Dermis blood vessel endothelial cell (primary cell): Measurements from ENCODE around the gene FAM167B. TPM values are rescaled to one million over a fixed set of nuclear protein-coding genes. Genes with fewer than 3 reads are reported as not detected.
A peak's percentile ranks its signal among the peaks of the same experiment; 100 is the strongest.
"Not testable (repeated sequence)": the region's sequence is repeated elsewhere in the genome, so short reads cannot be mapped to it uniquely, and the experiment has no call there.

Experiments used
- DNase-seq: peaks from one replicate; pipeline ENCODE4 v3.0.0; 2010
- total RNA-seq: library from RNA; depleted of rRNA; stranded (reverse); fragments of >200 nt; gene quantifications from 2 replicates; pipeline ENCODE4 v1.2.3, GENCODE V29; 2014

Gene FAM167B
- total RNA-seq, 1 donor from 2014 or later = 30.8 TPM

DNA sequence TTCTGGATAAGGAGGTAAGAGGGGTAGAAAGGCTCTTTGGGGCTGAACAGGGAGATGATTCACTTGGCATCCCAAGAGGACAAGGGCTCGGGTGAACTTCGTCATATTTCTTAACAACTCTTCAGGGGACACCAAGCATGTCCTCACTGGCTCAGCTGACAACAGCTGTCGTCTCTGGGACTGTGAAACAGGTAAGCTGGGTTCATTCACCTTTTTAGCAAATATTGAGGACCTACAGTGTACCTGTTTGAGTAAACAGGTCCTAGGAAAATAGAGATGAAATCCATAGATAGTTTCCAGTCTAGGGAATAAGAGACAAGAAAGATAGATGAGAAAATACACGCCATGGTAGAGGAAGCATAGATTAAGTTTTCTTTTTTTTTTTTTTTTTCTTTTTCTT, 22.7 kb upstream of the FAM167B start:
- DNase-seq = no peak

DNA sequence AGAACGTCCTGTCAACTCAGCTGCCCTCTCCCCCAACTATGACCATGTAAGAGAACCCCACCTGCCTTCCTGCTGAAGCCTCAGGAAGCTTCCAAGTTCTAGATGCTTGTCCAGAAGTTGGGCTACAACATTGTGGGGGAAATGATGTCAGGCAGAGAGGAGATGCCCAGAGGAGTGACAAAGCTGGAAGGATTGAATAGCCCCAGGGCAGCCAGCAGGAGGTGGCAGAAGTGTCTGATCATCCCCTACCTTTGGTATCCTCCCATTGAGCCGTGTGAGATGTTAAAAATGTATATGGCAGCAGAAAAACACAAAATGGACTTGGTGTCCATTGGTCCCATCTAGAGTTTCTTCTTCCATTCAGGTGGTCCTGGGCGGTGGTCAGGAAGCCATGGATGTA, 18.3 kb upstream of the FAM167B start:
- no peak for DNase-seq

DNA sequence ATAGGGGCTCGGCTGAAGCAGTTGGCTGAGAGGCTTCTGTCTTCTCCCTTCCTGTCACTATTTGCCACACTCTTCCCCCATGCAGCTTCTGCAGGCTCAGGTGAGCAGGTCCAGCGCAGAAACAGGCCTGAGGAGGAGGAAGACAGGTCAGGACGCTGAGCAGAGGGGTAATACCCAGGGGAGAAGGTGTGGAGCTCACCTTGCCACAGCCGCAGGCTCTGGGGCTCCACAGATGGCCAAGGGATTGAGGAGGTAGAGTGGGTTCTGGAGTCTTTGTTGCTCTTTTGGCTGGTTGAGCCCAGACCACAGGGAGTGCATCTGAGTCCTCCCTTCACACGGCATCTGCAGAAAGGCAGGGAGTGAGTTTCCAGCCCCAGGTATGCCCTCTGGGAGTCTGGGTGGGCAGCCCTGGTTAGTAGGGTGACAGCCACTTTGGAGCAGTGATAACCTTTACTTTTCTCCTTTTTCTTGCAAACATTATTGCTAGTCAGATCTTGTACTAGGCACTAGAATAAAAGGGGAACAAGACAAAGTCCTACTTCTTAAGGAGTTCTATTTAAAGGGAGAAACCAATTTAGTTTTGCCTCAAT, 15.1 kb upstream of the FAM167B start:
- no peak for DNase-seq

DNA sequence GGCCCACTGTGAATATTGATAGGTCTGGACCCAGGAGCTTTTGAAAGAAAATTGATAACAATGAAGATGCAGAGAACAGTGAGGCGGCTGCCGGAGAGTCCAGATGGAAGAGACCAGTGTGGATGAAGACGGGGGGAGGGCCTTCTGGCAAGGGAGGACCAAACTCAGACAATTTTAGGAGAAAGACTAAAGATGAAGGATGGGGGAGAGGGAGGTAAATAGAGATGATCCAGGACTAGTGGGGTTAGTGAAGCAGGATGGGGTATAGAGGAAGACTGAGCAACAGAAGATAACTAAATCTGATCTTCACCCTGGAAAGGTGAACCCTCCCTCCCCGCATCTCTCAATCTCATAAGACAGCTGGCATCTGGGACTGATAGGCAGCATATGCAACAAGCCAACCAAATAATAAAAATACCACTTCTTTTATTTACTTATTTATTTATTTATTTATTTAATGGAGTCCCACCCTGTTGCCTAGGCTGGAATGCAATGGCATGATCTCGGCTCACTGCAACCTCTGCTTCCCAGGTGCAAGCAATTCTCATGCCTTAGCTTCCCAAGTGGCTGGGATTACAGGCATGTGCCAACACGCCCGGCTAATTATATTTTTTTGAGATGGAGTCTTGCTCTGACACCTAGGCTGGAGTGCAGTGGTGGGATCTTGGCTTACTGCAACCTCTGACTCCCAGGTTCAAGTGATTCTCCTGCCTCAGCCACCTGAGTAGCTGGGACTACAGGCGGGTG, 14.3 kb upstream of the FAM167B start:
- no peak for DNase-seq

DNA sequence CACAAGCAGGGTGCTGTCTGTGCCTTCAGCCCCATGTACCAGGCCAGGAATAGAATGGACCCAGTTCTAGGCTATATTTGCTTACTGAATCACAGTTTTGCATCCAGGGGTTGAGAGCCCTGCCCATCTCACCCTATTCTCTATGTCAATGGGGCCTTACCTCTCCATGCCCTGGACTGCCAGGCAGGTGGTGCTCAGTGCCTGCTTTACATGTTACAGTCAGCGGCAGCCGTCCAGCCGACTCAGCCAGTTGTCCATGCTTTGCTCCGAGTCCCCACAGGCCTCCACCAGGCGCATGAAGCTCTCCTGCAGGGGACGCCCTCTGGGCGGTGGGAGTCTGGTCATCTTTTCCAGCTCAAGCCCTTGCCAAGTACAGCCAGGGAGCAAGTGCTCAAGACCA, 12.2 kb upstream of the FAM167B start:
- no peak for DNase-seq

DNA sequence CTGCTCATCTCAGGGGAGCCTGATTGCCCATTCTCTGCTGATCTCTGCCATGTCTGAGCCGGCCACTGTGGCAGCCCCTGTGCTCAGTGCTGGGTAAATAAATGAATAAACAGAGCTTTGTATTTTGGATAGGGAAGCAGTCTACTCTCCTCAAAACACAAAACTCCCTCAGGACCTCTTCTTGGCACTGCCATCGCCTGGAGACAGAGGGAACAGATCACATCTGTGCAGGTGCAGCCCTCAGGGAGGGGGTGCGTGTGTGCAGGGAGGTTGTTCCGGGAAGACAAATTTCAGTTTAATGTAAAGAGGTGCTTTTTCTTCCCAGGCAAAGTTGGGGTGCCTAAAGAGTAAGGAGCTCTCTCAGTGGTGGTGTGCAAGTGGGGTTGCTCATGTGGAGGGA, 7.7 kb upstream of the FAM167B start:
- DNase-seq = no peak

DNA sequence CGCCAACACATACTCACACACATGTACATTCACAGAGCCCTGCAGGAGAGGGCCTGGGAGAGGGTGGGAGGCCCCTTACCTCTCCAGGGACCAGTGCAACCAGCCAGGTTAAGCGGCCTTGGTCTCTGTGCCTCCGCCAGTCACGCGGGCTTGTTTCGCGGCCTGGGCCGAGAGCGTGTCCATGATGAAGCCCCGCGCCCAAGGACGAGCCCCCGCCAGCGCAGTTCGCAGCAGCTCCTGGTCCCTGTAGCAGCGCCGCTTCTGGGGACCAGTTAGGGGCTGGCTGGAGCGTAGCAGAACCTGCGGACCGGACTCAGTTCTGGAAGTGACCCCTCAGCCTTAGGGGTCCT, 7.3 kb upstream of the FAM167B start:
- no peak for DNase-seq

DNA sequence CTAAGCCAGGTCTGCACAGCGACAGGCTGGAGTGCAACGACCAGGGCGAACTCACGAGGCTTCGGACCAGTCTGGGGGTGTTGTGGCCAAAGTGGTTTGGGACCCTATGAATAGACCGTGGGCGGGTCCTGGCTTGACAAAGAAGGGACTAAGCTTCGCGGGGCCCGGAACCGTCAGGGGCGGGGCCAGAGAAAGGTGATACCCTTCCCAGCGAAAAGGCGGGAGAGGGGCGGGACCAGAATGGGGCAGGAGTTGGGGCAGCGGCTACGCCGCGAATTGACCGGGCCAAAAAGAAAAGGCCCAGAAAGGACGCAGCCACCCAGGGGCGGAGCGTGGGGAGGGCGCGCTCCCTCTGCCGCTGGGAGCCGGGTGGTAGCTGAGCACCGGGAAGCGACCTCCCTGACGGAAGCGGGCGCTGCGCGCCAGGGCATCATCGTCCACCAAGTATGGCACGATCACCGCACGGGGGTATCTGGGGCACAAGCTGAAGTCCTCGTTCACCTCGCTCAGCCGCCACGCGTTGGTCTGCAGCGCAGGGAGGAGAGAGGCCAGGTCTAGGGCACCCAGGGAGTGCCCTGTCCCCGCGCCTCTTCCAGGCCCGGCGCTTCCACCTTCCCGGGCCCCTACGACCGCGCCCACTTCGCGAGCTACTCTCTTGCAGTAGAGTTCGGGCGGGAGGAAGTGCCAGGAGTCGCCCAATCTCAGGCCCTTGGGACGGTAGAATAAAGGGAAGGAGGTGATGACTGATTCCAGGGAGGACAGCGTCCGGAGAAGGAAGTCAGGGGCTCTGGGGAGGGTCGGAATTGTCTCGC, 6.7 kb upstream of the FAM167B start:
- peak; percentile 68 for DNase-seq

DNA sequence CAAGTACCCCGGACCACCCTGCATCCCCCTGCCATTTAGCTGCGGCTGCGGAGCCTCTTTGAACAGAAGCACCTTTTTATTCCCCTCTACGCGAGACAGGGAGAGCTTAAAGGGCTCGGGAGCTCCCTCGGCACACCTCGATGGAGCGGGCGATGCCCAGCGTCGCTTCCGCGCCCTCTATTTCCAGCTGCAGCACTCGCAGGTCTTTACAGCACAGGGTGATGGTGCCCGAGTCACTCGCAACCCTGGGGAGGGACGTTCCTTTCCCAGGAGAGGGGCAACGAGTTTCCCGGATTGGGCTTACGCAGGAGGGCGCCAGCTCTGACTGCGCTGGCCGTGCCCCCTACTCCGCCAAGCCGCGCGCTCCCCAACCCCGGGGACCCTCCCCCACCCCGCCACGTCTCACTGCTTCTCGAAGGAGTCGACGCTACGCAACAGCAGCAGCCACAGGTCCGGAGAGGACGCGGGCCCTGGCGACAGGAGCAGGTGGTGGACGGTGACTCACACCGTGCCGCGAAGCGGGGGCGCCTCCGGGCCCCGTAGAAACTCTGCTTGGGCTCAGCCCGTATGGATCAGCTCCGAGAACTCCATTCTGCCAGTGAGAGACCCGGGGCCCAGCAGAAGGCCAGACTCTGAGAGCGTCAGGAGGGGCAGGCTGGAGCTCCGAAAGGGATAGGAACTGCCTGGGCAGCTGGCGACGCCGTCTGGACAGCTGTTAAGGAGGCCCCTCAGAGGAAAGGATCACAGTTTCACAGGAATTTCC, 5.8 kb upstream of the FAM167B start:
- DNase-seq = peak; percentile 81

DNA sequence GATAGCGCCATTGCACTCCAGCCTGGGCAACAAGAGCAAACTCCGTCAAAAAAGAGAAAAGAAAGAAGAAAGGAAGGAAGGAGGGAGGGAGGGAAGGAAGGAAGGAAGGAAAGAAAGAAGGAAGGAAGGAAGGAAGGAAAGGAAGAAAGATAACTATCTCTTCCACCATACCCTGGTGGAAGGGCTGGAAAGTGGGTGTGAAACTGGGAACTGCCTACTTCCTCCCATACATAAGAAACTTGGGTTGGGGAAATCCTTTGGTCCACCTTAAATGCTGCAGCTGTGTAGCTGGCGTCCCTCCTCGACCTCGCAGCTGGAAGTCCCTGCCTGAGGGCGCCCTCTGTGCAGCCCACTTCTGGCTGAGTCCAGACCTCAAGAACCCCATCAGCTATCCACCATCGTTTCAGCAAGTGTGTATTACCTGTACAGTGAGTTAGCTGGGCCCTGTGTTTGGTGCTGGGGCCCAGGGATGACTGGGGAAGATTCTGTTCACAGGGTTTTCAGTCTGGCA, 4.6 kb upstream of the FAM167B start:
- peak; percentile 67 for DNase-seq

DNA sequence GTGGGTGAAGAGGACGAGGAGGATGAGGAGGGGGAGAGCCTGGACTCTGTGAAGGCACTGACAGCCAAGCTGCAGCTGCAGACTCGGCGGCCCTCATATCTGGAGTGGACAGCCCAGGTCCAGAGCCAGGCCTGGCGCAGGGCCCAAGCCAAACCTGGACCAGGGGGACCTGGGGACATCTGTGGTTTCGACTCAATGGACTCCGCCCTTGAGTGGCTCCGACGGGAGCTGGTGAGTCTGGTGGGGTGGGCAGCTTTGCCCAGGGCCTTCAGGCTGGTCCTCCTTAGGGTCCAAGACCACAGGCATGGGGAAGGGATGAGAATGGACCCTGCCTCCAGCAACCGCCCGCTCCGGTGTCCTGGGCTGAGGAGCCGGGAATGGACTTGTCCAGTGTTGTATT, 430 bp downstream of the FAM167B start:
- DNase-seq = no peak

DNA sequence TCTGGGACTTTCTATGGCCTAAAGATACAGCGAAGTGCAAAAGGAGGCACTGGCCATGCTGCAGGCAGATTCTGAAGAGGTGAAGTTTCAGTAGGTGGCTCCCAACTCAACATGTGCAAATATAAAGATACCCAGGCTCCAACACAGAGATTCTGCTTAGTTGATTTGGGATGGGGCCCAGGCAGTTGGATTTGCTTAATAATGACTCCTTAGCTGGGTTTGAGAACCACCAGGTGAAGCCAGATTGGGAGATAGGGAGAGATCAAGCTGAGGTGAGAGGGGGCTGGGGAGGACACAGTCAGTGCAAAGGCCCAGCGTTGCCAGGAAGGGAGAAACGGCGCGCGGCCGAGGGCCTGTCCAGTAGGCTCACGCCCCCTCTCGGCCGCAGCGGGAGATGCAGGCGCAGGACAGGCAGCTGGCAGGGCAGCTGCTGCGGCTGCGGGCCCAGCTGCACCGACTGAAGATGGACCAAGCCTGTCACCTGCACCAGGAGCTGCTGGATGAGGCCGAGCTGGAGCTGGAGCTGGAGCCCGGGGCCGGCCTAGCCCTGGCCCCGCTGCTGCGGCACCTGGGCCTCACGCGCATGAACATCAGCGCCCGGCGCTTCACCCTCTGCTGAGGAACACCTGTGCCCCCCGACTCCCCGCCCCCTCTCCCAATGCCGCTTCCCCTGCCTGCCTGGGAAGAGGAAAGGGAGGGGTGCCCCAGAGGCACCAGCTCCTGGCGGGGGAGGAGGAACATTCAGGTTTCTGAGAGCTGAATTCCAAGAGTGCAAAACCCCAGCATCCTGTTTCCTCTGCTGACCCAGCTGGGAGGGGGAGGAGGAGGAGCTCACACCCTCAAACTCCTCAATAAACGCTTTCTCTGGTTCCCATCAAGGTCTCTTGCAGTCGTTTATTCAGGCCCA, 1.2 kb downstream of the FAM167B start:
- DNase-seq = peak; percentile 94

DNA sequence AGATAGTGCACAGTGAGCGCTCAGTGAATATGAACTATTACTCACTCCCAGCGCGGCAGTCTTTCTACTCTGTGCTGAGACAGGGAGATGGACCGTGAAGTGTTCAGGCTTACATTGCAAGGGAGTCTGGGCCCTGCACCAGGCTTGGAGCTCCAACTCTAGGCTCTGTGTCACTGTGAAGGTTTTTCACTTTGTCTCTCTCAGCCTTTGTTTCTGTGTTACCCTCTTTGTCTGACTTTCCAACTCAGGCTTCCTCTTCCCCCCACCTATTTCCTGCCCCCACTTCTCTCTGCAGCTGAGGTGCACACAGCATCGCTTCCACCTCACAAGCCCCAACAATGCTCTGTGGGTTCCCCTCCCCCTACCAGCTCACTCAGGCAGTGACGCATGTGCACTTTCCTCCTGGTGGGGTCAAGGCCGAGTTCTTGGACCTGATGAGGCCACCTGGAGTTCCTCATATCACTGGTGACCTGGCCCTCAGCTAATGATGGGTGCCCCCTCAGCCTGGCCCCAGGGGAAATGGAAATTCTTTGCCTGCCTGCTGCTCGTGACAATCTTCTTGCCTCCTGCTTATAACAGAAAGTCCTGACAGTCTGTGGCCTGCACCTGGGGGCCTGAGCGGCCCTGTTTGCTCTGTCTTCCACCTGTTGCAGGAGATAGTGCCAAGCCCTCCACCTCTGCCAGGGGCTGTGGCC, 3.0 kb downstream of the FAM167B start:
- DNase-seq = peak; percentile 98

DNA sequence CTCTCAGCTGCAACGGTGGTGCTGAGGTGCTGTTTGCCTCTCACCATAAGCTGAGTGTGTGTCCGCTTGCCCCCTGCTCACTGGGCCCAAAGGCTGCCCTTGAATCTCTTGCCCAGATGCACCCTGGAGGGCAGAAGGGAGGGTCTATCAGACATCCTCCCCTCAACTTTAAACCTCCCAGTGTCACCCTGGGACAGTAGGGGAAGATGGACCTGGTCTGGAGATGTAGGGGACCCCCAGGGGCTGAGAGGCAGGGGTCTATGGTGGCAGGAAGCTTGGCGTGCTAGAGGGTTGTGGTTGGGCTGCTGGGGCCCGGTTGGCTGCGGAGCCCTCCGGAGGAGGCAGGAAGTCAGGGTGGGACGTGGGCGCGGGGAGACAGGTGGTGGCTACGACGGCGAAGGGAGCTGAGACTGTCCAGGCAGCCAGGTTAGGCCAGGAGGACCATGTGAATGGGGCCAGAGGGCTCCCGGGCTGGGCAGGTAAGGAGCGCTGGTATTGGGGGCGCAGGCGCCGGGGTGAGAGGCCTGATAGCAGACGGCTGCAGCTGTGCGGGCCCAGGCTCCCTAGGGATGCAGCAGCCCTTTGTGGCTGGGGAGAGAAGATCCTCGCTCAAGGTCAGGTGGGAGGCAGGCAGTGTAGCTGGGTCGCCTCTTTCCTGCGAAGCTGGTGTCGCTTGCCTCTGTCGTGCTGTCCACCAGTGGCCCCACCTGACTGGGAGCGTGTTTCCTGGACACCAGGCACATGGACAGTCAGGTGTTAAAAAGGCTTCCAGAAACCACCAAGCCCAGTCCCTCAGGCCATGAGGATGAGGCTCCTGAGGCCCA, 4.1 kb downstream of the FAM167B start, which contains the start of gene LCK:
Gene LCK, plus strand, starts transcription at position 373 of the 824 bp plus-strand sequence. CDS start 23,065 bp downstream, outside the sequence.
- no peak for DNase-seq

DNA sequence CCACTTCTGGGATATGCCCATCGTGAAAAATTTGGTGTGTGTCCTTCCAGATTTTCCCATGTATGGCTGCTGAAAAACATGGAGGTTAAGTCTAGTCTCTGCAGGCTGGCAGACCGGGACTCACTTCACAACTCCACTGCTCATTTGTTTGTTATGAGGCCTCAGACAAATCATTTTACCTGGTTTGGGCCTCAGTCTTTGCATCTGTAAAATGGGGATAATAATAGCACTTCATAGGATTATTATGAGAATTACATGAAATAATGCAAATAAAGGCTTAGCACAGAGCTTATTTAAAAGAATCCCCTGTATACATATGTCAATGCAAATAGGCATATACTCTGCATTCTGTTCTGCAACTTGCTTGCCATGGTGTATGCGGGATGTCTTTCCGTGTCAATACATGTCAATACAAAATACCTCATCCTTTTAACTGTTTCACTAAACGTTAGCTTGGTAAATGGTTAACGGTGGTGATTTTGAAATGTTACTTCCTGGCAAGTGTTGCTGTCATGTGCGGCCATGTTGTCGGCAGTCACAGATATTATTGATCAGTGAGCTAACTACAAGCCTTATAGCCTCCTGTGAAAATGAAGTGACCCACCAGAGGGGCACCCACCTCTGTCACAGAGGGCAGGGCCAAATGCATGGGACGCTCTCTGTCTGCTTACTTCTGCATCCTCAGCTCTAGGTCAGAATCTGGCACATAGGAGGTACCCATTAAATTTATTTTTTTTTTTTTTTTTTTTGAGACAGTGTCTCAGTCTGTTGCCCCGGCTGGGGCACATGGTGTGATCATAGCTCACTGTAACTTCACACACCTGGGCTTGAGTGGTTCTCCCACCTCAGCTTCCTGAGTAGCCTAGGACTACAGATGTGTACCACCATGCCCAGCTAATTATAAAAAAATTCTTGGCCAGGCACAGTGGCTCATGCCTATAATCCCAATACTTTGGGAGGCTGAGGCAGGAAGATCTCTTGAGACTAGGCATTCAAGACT, 8.3 kb downstream of the FAM167B start:
- no peak for DNase-seq

DNA sequence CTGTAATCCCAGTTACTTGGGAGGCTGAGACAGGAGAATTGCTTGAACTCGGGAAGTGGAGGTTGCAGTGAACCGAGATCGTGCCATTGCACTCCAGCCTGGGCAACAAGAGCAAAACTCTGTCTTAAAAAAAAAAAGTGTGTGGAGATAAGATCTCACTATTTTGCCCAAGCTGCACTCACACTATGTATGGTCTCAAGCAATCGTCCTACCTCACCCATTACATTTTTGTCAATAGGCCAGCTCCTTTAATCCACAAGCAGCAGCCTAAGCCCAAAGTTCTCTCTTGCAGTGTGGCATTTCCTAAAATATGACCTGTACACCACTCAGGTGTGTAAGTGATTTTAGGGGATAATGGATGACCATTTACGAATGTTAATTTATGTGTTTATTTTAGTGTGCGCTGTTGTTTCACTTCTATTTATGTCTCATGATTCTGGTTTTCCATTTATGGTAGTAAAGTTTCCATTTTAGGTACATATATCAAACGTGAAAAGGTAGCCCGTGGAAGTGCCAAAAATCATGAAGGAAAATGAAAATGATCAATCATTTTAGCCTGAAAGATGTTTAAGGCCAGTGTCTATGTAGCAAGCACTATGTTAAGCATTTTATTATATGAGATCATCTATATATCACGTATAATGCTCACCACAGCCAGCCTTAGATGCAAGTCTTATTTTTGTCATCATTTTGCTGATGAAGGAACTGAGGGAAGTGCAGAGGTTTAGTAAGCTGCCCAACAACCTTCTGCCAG, 9.6 kb downstream of the FAM167B start:
- no peak for DNase-seq

DNA sequence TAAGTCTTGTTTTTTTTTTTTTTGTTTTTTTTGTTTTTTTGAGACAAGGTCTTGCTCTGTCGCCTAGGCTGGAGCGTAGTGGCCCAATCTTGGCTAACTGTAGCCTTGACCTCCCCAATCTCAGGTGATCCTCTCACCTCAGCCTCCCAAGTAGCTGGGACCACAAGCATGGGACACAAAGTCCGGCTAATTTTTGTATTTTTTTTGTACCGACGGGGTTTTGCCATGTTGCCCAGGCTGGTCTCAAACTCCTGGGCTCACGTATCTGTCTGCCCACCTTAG, 10.1 kb downstream of the FAM167B start:
- DNase-seq = no peak

DNA sequence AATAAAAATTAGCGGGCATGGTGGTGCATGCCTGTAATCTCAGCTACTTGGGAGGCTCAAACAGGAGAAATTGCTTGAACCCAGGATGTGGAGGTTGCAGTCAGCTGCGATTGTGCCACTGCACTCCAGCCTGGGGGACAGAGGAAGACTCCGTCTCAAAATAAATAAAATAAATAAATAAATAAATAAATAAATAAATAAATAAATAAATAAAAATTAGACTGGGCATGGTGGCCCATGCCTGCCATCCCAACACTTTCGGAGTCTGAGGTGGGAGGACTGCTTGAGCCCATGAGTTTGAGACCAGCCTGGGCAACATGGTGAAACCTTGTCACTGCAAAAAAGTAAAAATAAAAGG, 16.2 kb downstream of the FAM167B start:
- not testable (repeated sequence) for DNase-seq
